ENCODE data around the gene MAP1LC3B2. TPM values are rescaled to one million over a fixed set of nuclear protein-coding genes. Genes with fewer than 3 reads are reported as not detected.

The MAP1LC3B2 gene
- total and polyA plus RNA-seq, 8 donors, result 0.49 to 1.8 (median 0.68) TPM; not detected in 2

DNA sequence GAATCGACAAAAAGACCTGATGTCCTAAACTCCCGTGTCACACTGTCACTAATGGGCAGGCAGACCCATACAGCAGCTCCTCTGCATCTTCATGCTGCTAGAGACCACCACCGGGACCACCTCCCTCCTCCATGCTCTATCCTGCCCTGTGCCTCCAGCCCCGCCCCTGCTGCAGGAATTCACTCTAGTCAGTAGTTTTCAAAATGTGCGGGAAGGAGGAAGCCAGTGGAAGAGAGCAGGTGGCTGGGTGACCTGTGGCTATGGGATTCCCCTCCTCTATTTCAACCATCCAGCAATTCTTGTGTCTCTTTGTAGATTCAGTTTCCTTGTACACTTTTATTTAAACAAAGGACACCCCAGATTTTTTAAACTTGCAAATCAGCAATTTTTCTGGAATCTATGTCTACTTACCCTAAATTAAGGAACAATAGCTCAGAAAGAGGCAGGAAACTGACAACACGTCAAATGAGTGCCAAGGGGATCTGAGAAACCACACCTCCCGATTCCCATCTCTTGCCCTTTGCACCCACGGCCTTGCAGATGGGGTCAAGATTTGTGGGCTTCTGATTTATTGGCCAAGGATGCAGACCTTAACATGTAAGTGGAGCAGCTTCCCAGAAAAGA lies 20.4 kb upstream of the MAP1LC3B2 start:
- intact Hi-C loops (cut with DNase I), result no loop called here
- no peaks in the 10 kb centered on the region for H3K9me3 ChIP-seq
- ATAC-seq (no peak), DNase-seq (no peak), FAIRE-seq (no peak)
- TF ChIP-seq, protein P1, sequence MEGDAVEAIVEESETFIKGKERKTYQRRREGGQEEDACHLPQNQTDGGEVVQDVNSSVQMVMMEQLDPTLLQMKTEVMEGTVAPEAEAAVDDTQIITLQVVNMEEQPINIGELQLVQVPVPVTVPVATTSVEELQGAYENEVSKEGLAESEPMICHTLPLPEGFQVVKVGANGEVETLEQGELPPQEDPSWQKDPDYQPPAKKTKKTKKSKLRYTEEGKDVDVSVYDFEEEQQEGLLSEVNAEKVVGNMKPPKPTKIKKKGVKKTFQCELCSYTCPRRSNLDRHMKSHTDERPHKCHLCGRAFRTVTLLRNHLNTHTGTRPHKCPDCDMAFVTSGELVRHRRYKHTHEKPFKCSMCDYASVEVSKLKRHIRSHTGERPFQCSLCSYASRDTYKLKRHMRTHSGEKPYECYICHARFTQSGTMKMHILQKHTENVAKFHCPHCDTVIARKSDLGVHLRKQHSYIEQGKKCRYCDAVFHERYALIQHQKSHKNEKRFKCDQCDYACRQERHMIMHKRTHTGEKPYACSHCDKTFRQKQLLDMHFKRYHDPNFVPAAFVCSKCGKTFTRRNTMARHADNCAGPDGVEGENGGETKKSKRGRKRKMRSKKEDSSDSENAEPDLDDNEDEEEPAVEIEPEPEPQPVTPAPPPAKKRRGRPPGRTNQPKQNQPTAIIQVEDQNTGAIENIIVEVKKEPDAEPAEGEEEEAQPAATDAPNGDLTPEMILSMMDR (IDR thresholded peaks at IDR 0.05), result no peak
- H3K4me3 ChIP-seq, result no peak overlapping the region
- H3K4me1 ChIP-seq, result peaks cover 0 to 14% (median 0%) of the 10 kb centered on the region in 3 donors
- no peaks in the 10 kb centered on the region for H3K36me3 ChIP-seq
- H3K27me3 ChIP-seq, result no peaks in the 10 kb centered on the region
- H3K27ac ChIP-seq, result no peak overlapping the region
- WGBS, 2 donors, result 72 to 75% methylated on average over 8 of the region's 8 CpGs

DNA sequence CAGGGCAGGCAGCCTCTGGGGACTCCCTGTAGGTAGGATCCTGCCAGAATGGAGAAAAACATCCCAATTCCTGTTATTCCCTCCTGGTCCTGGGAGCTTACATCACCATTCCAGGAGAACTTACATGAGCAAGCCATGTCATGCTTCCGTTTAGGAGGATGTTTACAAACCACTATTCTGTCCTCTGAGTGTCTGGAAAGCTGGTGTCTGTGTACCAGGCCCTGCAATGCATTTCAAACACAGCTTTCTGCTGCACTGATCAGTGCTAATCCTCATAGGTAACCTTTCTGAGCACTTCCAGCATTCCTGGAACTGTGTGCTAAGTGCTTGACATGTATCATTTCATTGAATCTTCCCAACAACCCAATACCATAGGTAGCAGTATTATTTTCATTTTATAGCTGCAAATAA lies 19.8 kb upstream of the MAP1LC3B2 start:
- H3K9me3 ChIP-seq, result no peaks in the 10 kb centered on the region
- no peak overlapping the region for H3K4me3 ChIP-seq
- FAIRE-seq, result no peak
- intact Hi-C loops (cut with DNase I), result no loop called here
- H3K36me3 ChIP-seq, result no peaks in the 10 kb centered on the region
- peaks cover 0 to 14% (median 0%) of the 10 kb centered on the region in 3 donors for H3K4me1 ChIP-seq
- TF ChIP-seq, protein P1 (IDR thresholded peaks at IDR 0.05), result no peak
- H3K27me3 ChIP-seq, result no peaks in the 10 kb centered on the region
- DNase-seq, result no peak
- peak in 2 of 4 donors; percentile 27 to 42 for ATAC-seq
- no peak overlapping the region for H3K27ac ChIP-seq
- 40 to 68% methylated on average over 1 of the region's 1 CpG for WGBS, 2 donors

DNA sequence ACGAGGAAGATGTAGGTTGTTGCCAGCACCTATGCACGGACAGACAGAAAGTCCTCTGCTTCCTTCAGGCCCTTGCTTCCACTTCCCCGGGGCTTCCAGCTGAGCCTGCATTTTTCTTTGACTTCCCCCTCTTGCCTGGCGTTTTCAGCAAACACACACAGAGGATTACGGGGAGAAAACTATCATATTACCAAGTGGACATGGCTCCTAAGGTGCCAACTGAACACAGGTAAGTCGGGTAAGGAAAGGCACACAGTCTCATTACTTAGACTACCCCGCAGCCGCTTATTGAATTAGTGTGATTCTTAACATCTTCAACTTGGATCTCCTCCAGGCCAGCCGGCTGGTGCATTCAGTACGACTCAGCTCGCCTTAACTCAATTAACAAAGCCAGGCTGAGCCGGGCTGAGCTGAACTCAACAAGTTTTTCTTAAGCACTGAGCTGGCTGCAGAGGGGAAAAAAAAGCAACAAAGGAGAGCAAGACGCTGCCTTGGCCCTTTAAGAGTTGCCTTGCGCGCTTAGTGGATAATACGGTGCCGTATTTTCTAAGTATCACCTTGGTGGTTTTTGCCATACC lies 19.2 kb upstream of the MAP1LC3B2 start:
- intact Hi-C loops (cut with DNase I), result no loop called here
- no peak overlapping the region for H3K27ac ChIP-seq
- peak; percentile 47 to 71 (median 67) for ATAC-seq
- H3K4me3 ChIP-seq, result no peak overlapping the region
- TF ChIP-seq, protein P1 (IDR thresholded peaks at IDR 0.05), result no peak
- H3K27me3 ChIP-seq, result no peaks in the 10 kb centered on the region
- no peaks in the 10 kb centered on the region for H3K9me3 ChIP-seq
- peak in 4 of 6 donors; percentile 32 to 57 (median 50) for DNase-seq
- H3K36me3 ChIP-seq, result no peaks in the 10 kb centered on the region
- FAIRE-seq, result no peak
- WGBS, 2 donors, result 11 to 13% methylated on average over 17 of the region's 17 CpGs
- peaks cover 0 to 14% (median 0%) of the 10 kb centered on the region in 3 donors for H3K4me1 ChIP-seq

DNA sequence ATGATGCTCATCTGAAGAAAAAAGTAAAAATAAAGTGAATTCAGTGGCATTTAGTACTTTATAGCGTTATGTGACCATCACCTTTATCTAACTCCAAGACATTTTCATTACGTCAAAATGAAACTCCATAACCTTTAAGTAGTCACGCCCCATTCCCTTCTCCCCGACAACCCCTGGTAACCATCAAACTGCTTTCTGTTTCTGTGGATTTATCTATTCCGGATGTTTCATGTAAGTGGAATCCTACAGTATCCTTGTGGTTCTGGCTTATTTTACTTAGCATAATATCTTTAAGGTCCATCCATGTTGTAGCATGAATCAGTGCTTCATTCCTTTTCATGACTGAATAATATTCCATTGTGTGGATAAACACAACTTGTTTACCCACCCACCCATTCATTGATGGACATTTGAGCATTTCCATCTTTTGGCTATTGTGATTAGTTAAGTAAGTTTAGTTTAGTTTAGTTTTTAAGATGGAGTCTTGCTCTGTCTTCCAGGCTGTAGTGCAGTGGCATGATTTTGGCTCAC lies 18.5 kb upstream of the MAP1LC3B2 start:
- TF ChIP-seq, protein P1 (IDR thresholded peaks at IDR 0.05), result no peak
- H3K4me3 ChIP-seq, result no peak overlapping the region
- 69 to 71% methylated on average over 5 of the region's 5 CpGs for WGBS, 2 donors
- FAIRE-seq (no peak), DNase-seq (no peak), ATAC-seq (no peak)
- no peak overlapping the region for H3K27ac ChIP-seq
- no peaks in the 10 kb centered on the region for H3K27me3 ChIP-seq
- H3K4me1 ChIP-seq, result peaks cover 0 to 14% (median 0%) of the 10 kb centered on the region in 3 donors
- no peaks in the 10 kb centered on the region for H3K36me3 ChIP-seq
- no peaks in the 10 kb centered on the region for H3K9me3 ChIP-seq
- intact Hi-C loops (cut with DNase I), result no loop called here

All from pancreas (tissue), 10 donors.